HG03460 (cell line): ENCODE data around the gene CAPN13.
A peak's percentile ranks its signal among the peaks of the same experiment; 100 is the strongest.

Experiments used
- ATAC-seq: cut with Tn5 transposase; IDR thresholded peaks from one replicate; pipeline ENCODE4 v1.9.1; 2021; ENCODE audit not compliant: unreplicated experiment

CAPN13 gene

GRCh38 chr2:30732376-30732775 lies 74.9 kb downstream of the CAPN13 start:
- no peak for ATAC-seq

- ATAC-seq, result no peak
These were observed 75.5 kb downstream of the CAPN13 start for GRCh38 chr2:30731706-30732105.

- no peak for ATAC-seq
These were observed 76.3 kb downstream of the CAPN13 start for GRCh38 chr2:30730736-30731647.

- no peak for ATAC-seq
These were observed 78.2 kb downstream of the CAPN13 start for GRCh38 chr2:30729031-30729430.

GRCh38 chr2:30722936-30723725 lies 84.1 kb downstream of the CAPN13 start:
- no peak for ATAC-seq

GRCh38 chr2:30721668-30722647 lies 85.3 kb downstream of the CAPN13 start:
- no peak for ATAC-seq

- ATAC-seq, result no peak
These were observed 86.0 kb downstream of the CAPN13 start for GRCh38 chr2:30721241-30721640.

- ATAC-seq, result no peak
These were observed 90.1 kb downstream of the CAPN13 start for GRCh38 chr2:30717081-30717650.

GRCh38 chr2:30716123-30716900 lies 90.9 kb downstream of the CAPN13 start:
- no peak for ATAC-seq

- no peak for ATAC-seq
These were observed 92.2 kb downstream of the CAPN13 start for GRCh38 chr2:30714811-30715709.

- no peak for ATAC-seq
These were observed 93.5 kb downstream of the CAPN13 start for GRCh38 chr2:30713698-30714097.

GRCh38 chr2:30711646-30712085 lies 95.6 kb downstream of the CAPN13 start:
- peak; percentile 70 for ATAC-seq

GRCh38 chr2:30710461-30710860 lies 96.8 kb downstream of the CAPN13 start:
- ATAC-seq, result no peak

GRCh38 chr2:30710016-30710415 lies 97.2 kb downstream of the CAPN13 start:
- ATAC-seq, result no peak

GRCh38 chr2:30709516-30709915 lies 97.7 kb downstream of the CAPN13 start:
- no peak for ATAC-seq

- ATAC-seq, result no peak
These were observed 98.6 kb downstream of the CAPN13 start for GRCh38 chr2:30708491-30709290.

- ATAC-seq, result no peak
These were observed 99.8 kb downstream of the CAPN13 start for GRCh38 chr2:30707304-30707903.
